Uterus (tissue), 2 donors: ENCODE measurements around the gene GLI1.

Experiments used
- POLR2A ChIP-seq, 2 donors: fragments of 450-650 bp; IDR thresholded peaks; one replicate each; pipeline ENCODE4 v1.6.1; 2016; ENCODE audit warnings: antibody characterized with exemption in 2 of 2, mild to moderate bottlenecking in 1 of 2, moderate library complexity in 1 of 2
- TF ChIP-seq, protein P1 (sequence below), 4 experiments: fragments of 200-600 bp in 2 of 4; fragments of 450-650 bp in 2 of 4; sonication (generic) in 2 of 4; IDR thresholded peaks; one replicate each; pipeline ENCODE4 v1.5.1; 2016 to 2019; ENCODE audit warnings: antibody characterized with exemption in 4 of 4, mild to moderate bottlenecking in 2 of 4, moderate library complexity in 1 of 4

DNA sequence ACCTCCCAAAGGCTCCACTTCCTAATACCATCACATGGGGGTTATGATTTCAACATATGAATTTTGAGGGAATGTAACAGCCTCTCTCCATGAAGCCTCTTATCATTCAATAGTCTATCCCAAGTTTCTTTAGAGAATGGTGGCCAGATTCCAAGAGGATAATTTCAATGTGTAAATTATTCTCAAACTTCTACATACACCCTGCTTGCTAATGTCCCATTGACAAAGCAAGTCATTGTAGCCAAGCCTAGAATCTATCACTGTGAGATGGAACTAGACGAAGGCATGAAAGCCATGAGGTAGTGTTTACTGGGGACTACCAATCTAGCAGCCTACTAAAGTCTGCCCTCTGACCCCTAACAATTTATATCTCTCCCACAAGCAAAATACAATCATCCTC, 21.2 kb upstream of the GLI1 start:
- TF ChIP-seq POLR2A (IDR thresholded peaks at IDR 0.05): no peak
- TF ChIP-seq, protein P1, sequence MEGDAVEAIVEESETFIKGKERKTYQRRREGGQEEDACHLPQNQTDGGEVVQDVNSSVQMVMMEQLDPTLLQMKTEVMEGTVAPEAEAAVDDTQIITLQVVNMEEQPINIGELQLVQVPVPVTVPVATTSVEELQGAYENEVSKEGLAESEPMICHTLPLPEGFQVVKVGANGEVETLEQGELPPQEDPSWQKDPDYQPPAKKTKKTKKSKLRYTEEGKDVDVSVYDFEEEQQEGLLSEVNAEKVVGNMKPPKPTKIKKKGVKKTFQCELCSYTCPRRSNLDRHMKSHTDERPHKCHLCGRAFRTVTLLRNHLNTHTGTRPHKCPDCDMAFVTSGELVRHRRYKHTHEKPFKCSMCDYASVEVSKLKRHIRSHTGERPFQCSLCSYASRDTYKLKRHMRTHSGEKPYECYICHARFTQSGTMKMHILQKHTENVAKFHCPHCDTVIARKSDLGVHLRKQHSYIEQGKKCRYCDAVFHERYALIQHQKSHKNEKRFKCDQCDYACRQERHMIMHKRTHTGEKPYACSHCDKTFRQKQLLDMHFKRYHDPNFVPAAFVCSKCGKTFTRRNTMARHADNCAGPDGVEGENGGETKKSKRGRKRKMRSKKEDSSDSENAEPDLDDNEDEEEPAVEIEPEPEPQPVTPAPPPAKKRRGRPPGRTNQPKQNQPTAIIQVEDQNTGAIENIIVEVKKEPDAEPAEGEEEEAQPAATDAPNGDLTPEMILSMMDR (IDR thresholded peaks at IDR 0.05): no peak
